HG03066 (cell line): ENCODE measurements around the gene ZNF432.
A peak's percentile ranks its signal among the peaks of the same experiment; 100 is the strongest.

Experiments used
- ATAC-seq: cut with Tn5 transposase; IDR thresholded peaks from one replicate; pipeline ENCODE4 v1.9.1; 2021; ENCODE audit warnings: low read depth; ENCODE audit not compliant: unreplicated experiment

Gene ZNF432

DNA sequence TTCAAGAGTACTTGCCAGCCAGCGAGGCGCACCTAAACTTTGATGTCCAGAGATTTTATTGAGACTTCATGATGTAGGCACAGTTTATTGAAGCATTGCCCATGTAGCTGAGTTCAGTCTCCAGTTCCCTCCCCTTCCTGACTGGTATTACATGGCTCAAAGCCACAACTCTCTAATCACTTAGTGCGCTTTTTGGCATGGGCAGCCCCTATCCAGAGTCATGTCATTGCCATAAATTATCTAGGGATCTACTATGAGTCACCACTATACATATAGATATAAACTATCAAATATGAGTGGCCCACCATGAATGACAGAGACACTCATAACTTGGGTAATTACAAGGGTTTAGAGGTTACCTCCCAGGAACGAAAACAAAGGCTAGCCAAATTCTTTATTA is 28.1 kb downstream of the ZNF432 start:
- ATAC-seq: no peak

- no peak for ATAC-seq
Observed at GRCh38 chr19:52010674-52011073, 38.0 kb downstream of the ZNF432 start.

- no peak for ATAC-seq
Observed at GRCh38 chr19:52007806-52008557, 40.7 kb downstream of the ZNF432 start, which contains the start of gene ZNF615. Gene ZNF615, minus strand, starts transcription at chr19:52008211. Its CDS starts 4,500 bp downstream, at chr19:52003711.

GRCh38 chr19:52007451-52007805 is 41.2 kb downstream of the ZNF432 start:
- no peak for ATAC-seq

DNA sequence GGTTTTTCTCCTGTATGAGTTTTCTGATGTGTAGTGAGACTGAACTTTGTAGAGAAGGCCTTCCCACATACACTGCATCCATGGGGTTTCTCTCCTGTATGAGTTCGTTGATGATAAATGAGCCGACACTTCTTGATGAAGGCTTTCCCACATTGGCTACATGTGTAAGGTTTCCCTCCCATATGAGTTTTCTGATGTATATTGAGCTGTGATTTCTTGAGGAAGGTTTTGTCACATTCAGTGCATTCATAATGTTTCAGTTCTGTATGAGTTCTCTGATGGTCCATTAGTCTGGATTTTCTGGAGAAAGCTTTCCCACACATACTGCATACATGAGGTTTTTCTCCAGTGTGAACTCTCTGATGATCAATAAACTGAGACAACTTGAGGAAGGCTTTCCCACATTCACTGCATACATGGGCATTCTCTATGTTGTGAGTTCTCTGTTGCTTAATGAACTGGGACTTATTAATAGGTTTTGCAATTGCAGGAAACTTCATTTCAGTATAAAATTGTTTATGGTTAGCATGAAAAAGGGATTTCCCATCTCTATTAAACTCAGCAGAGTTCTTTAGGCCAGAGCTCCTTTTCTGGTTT is 54.5 kb downstream of the ZNF432 start:
- ATAC-seq: no peak

DNA sequence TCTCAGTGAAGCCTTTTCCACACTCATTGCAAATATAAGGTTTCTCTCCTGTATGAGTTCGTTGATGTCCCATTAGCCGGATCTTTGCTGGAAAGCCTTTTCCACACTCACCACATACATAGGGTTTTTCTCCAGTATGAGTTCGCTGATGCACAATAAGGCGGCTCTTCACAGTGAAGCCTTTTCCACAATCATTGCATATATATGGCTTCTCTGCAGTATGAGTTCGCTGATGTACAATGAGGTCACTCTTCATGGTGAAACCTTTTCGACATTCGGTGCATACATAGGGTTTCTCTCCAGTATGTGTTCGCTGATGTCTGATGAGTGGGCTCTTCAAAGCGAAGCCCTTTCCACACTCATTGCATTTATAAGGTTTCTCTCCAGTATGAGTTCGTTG is 55.2 kb downstream of the ZNF432 start:
- no peak for ATAC-seq

- ATAC-seq: peak; percentile 65
Observed at GRCh38 chr19:51986309-51987291, 62.0 kb downstream of the ZNF432 start, which contains the start of gene ZNF350. Gene ZNF350, minus strand, starts transcription at chr19:51986840. Its CDS starts 12,480 bp downstream, at chr19:51974360.

DNA sequence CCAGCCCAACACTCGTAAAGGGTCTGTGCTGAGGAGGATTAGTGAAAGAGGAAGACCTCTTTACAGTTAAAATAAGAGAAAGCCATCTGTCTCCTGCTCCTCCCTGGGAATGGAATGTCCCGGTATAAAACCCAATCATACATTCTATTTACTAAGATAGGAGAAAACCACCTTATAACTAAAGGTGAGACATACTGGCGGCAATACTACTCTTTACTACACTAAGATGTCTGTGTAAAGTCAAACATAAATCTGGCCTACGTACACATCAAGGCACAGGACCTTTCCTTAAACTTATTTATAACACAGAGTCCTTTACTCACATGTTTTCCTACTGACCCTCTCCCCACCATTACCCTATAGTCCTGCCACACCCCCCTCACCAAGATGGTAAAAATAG is 65.3 kb downstream of the ZNF432 start:
- no peak for ATAC-seq
